ENCODE results near the gene HOXC4.
"Not testable (repeated sequence)": the region's sequence is repeated elsewhere in the genome, so short reads cannot be mapped to it uniquely, and the experiment has no call there.

The HOXC4 gene

GRCh38 chr12:54060174-54060974 is 6.7 kb downstream of the HOXC4 start:
- no peak for DNase-seq

GRCh38 chr12:54060975-54061778 is 7.5 kb downstream of the HOXC4 start:
- DNase-seq = no peak

DNA sequence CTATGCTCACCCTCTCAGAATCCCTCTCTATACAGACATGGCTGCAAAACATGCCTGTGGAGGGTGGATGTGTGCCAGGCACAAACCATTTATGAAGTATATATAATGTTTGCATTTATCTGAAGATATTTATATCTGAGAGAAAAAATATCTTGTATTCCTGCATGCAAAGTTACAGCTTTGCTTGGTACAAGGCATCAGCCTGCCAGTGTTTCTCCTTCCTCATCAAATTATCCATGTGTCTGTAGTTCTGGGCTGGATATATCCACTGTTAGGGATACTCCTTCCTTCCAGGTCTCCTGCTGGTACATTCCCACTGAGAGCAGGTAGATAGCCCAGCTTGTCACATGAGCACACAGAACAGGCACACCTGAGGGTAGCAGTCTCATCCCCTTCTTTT is 12.0 kb downstream of the HOXC4 start:
- DNase-seq = no peak

DNA sequence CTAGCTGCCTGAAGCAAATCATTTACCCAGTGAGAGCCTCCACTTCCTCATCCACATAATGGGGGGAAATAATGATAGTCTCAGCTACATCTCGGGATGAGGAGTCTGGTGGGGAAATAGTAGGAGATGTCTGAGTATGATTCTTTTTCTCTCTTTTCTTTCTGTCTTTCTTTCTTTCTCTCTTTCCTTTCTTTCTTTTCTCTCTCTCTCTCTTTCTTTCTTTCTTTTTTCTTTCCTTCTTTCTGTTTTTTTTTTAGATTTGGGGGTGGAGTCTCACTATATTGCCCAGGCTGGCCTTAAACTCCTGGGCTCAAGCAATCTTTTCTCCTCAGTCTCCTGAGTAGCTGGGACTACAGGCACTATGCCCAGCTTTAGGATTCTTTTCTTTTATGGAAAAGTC is 12.8 kb downstream of the HOXC4 start:
- no peak for DNase-seq

GRCh38 chr12:54068418-54069070 is 14.9 kb downstream of the HOXC4 start:
- DNase-seq = no peak

- no peak for DNase-seq
Observed at GRCh38 chr12:54071942-54072341, 18.3 kb downstream of the HOXC4 start.

DNA sequence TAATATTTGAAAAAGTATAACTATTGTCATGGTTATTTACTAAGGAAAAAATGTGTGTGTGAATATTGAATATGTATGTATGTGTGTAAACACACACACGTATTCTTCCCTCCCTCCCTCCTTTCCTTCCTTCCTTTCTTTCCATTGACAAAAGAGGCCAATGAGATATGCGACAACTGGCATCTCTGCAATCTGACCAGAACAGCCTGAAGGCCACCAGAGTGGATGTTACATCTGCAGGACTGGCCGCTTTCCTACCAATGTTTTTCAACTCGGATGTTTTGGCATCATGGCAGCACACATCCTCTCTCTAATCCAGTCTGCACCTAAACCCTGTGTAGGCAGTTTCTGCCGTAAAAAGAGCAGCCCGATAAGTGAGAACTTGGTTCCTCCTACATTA is 20.7 kb downstream of the HOXC4 start:
- DNase-seq = no peak

GRCh38 chr12:54075409-54075808 is 21.8 kb downstream of the HOXC4 start:
- DNase-seq = no peak

- no peak for DNase-seq
Observed at GRCh38 chr12:54075974-54076373, 22.3 kb downstream of the HOXC4 start.

- DNase-seq = not testable (repeated sequence)
Observed at GRCh38 chr12:54077843-54078242, 24.2 kb downstream of the HOXC4 start.

DNA sequence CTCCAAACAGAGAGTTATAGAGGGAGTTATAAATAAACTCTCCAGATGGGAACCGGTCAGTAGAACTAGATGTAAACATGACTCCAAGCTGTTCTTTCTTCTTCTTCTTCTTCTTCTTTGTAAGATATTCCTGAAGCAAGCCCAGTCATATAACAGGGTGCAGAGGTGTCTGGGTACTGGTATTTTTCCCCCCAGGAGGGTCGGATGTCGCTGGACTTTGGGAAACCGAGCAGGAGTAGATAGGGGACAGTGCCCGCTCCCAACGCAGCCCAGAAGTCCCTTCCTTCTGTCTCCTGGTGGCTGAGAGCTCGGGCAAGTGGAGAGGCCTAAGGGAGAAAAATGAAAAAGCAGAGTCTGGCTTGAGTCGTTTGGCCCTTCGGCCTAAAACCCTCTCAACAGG is 25.5 kb downstream of the HOXC4 start:
- not testable (repeated sequence) for DNase-seq

- DNase-seq = not testable (repeated sequence)
Observed at GRCh38 chr12:54080008-54080924, 26.6 kb downstream of the HOXC4 start.

DNA sequence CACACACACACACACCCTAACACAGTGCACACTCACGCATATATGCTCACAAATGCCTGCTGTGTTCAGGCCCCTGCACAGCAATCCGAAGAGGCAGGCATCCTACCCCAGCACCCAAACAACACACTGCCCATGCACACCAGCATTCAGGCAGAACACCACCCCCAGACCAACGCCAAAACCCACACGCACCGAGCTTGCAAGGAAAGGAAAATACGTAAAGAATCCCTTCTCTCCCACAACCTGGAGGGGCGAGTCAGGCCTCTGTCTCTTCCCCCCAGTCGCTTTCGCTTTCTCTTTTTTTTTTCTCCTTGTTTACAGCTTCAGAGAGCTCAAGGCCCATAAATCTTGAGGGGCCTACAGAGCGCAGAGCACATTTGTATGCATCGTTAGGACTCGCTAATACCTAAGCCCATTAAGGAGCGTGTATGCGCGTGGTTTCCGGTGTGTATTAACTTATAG is 27.4 kb downstream of the HOXC4 start:
- DNase-seq = not testable (repeated sequence)

DNA sequence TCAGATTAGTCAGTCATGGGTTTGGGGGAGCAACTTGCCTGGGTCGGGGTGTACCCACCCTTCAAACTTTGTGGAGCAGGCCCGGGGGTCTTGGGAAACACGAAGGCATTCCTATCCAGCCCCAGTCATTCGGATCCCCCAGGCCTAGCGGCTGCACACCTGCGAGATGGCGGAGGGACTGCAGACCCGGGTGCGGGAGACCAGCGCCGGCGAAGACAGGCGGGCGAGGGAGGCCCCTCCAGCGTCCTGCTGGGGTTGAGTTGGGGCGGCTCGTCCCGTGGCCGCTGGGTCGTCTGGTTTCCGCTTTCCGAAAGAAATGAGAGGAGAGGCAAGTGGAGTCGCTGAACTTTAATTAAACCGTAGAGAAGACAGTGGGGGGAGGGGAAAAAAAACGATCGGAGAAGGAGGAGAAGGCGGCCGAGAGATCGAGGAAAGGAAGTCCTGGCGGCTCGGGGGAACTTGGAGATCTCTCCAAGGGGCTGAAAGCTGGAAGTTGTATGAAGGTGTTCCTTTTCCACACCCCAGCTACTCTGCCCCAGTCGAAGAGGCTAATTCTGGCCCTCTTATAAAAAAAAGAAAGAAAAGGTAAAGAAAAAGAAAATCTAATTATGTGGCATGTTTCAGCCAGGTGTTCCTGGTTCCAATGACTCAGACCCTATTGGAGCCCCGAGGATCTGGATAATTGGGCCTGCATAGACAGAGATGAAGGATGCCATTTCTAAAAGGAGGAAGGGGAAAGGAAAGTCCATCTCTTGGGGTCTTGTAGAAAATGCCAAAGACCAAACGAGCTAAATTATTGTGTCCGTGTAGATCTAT is 28.2 kb downstream of the HOXC4 start:
- DNase-seq = not testable (repeated sequence)

DNA sequence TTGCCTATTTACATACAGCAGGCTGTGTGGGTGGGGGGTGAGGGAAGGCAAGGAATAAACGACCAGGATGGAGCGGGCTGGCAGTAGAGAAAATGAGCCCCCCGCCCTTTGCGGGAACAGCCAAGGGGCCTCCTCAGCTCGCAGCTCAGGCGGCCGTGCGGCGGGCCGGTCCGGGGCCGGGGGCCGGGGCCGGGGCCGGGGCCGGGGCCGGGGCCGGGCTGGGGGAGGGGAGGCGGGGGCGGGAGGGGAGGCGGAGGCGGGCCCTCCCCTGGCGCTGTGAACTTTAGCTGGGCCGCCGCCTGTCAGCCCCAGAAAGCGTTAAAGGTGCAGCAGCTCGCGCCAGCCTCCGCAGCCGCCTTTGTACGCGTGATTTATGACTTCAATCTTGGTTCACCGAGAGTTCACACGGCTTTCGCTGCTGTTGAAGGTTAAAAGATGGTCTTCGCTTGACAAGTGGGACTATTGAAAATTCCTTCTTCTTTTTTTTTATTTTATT is 28.8 kb downstream of the HOXC4 start:
- no peak for DNase-seq

- not testable (repeated sequence) for DNase-seq
Observed at GRCh38 chr12:54088011-54088410, 34.4 kb downstream of the HOXC4 start.

DNA sequence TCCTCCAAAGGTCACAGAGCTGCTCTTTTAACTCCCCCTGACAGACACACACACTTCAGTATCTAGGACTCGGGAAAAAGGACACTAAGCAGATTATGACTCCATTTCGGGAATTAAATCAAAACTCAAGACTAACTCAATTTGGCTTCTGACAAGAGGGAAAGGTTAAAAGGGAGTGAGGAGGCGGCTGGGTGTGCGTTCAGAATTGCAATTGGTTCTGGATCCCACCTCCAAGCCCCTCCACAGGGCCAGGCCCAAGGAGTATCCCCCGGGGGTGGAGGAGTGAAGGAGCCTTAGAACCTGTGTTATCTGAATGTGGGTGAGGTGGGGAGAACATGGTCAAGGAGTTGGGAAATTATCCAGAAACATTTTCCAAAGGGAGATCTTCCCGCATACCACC is 35.8 kb downstream of the HOXC4 start:
- not testable (repeated sequence) for DNase-seq

DNA sequence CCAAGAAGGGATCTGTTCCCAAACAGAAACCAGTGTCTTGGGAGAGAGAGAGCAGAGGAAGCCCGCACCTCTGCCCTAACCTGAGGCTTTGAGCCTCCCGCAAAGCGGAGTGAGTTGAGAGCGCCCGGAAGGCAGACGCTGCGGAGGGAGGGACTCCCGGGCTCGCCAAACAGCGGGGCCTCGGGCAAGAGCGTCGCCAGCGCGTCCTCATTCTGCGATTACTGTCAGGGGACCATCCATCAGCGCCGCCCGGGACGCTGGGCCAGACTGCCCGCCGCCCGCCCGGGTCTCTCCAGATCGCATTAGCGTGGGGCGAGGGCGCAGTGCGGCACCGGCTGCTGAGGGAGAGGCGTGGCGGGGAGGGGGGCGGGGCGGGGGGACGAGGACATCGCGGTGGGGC is 36.7 kb downstream of the HOXC4 start:
- not testable (repeated sequence) for DNase-seq

GRCh38 chr12:54092943-54093342 is 39.3 kb downstream of the HOXC4 start:
- DNase-seq = not testable (repeated sequence)

DNA sequence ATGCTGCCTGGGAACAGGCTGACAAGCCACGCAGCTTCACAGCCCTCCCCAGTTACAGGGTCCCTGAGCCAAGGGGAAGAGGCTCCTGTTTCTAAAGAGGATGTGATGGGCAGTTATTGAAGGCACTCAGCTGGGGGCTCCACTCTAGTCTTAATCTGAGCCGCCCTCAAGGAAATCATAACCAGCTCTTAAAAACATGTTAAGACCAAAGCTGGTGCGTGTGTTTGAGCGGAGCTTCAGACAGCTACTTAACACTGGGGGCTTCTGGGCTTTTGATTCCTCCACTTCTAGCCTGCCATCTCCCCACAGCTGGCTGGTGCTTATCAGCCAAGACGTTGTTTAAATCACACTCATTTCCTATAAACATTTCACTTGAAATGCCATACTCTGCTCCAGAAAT is 42.3 kb downstream of the HOXC4 start:
- DNase-seq = not testable (repeated sequence)

- not testable (repeated sequence) for DNase-seq
Observed at GRCh38 chr12:54098644-54099043, 45.0 kb downstream of the HOXC4 start.

All from NCI-H187 treated with DMSO at 0.1 percent for 48 hours (cell line).